Nephron (organoid): ENCODE results near the gene RERE.

Experiments
- H3K27ac Mint-ChIP-seq, 3 experiments: 2 replicates each; pipeline ENCODE4 v1.8.0; 2020; ENCODE audit warnings: mixed read lengths in 3 of 3, mild to moderate bottlenecking in 2 of 3, moderate library complexity in 1 of 3
- H3K27me3 Mint-ChIP-seq: 2 replicates; pipeline ENCODE4 v1.8.0; 2021; ENCODE audit warnings: low read depth, mild to moderate bottlenecking, moderate library complexity, mixed read lengths
- H3K36me3 Mint-ChIP-seq: 2 replicates; pipeline ENCODE4 v1.8.0; 2020; ENCODE audit warnings: low read depth, mixed read lengths
- H3K4me1 Mint-ChIP-seq: 2 replicates; pipeline ENCODE4 v1.8.0; 2020; ENCODE audit warnings: mixed read lengths
- H3K4me3 Mint-ChIP-seq, 3 experiments: 2 replicates each; pipeline ENCODE4 v1.8.0; 2020; ENCODE audit warnings: mild to moderate bottlenecking in 3 of 3, mixed read lengths in 3 of 3, moderate library complexity in 2 of 3
- H3K9me3 Mint-ChIP-seq: 2 replicates; pipeline ENCODE4 v1.8.0; 2020; ENCODE audit warnings: mixed read lengths
- TF ChIP-seq, protein P1 (sequence below), 3 experiments: fragments of 200-600 bp; sonication (generic); IDR thresholded peaks; one replicate each; pipeline ENCODE4 v1.5.0; 2021; ENCODE audit warnings: antibody characterized with exemption in 3 of 3; ENCODE audit not compliant: unreplicated experiment in 3 of 3

RERE gene

DNA sequence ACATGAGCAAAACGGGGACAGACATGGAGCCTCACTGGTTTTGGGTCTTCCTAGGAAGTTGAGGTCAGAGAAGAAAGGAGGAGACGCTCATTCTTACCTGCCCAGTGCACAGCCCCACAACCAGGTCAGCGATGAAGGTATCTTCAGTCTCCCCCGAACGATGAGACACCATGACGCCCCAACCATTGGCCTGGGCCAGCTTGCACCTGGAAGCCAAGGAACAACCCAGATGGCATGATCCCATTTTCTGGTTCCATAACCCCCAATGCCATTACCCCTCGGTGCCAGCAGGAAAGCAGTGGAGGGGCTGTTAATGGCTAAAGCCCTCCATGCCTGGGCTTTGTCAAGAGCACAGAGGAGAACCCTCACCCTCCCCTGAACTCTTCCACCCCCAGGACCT lies 45.7 kb upstream of the RERE start:
- Mint-ChIP-seq H3K4me3 (no peak overlapping the region), H3K9me3 (no peaks in the 10 kb centered on the region), H3K27ac (peak overlapping the region in 2 of 3 experiments; percentile 10 to 13), H3K4me1 (peaks cover 50% of the 10 kb centered on the region), H3K27me3 (no peaks in the 10 kb centered on the region), H3K36me3 (peaks cover 90% of the 10 kb centered on the region)
- TF ChIP-seq, protein P1, sequence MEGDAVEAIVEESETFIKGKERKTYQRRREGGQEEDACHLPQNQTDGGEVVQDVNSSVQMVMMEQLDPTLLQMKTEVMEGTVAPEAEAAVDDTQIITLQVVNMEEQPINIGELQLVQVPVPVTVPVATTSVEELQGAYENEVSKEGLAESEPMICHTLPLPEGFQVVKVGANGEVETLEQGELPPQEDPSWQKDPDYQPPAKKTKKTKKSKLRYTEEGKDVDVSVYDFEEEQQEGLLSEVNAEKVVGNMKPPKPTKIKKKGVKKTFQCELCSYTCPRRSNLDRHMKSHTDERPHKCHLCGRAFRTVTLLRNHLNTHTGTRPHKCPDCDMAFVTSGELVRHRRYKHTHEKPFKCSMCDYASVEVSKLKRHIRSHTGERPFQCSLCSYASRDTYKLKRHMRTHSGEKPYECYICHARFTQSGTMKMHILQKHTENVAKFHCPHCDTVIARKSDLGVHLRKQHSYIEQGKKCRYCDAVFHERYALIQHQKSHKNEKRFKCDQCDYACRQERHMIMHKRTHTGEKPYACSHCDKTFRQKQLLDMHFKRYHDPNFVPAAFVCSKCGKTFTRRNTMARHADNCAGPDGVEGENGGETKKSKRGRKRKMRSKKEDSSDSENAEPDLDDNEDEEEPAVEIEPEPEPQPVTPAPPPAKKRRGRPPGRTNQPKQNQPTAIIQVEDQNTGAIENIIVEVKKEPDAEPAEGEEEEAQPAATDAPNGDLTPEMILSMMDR (IDR thresholded peaks at IDR 0.05; ENCODE audit: unreplicated experiment in 3 of 3) = no peak

DNA sequence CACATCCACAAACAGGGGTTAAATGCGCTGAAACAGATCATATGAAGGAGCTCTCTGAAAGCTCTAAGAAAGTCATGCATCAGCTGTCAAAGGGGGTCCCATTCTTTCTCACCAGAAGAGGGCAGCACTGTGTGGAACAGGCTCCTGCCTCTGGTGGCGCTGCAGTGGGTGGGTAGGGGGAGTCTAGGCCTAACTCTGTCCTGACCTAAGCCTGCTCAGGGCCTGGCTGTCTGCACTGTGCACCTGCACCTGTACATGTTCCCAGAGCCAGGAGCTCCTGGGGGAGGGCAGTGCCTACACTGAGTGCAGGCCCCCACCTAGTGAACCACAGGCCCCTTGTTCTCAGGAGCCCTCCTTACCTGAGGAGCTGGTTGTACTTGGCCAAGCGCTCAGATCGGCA lies 45.1 kb upstream of the RERE start:
- no peak overlapping the region for H3K4me3 Mint-ChIP-seq

DNA sequence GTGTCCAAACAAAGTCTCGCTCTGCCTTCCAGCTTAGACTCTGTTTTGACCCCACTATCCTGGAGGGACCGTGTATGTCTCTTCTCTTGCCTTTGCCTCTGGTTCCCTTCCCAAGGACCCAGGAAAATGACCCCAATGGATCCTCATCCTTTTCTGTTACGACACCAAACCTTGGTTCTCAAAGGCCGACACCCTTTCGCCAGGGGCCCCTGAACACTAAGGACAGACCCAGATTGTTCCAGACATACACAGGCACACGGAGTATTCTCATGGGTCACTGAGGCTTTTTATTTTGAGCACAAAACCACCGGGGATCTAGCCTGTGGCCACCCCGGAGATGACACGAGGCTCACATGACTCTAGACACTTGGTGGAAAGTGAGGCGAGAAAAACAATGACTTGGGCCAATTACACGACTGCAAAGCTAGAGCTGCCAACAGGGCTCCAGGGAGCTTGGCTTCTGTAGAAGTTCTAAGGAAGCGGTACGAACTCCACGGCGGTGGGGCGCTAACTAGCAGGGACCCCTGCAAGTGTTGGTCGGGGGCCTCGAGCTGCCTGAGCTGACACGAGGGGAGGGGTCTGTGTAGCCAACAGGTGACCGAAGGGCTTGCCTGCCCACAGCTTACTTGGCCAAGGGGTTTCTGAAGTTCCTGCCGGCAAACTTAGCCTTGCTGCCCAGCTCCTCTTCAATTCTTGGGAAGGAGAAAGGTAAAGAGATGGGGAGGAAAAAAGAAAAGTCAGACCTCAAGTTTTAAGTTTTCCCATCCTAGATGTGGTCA lies 43.5 kb upstream of the RERE start:
- Mint-ChIP-seq H3K4me3 (no peak overlapping the region), H3K4me1 (peaks cover 41% of the 10 kb centered on the region), H3K27ac (peak overlapping the region in 2 of 3 experiments; percentile 21 to 53), H3K27me3 (no peaks in the 10 kb centered on the region), H3K36me3 (peaks cover 75% of the 10 kb centered on the region), H3K9me3 (no peaks in the 10 kb centered on the region)
- TF ChIP-seq, protein P1 (IDR thresholded peaks at IDR 0.05; ENCODE audit: unreplicated experiment in 3 of 3) = no peak

More for the DNA sequence above, 45.1 kb upstream of the RERE start:
- Mint-ChIP-seq H3K4me1 (peaks cover 48% of the 10 kb centered on the region), H3K36me3 (peaks cover 86% of the 10 kb centered on the region), H3K27me3 (no peaks in the 10 kb centered on the region), H3K27ac (peak overlapping the region in 2 of 3 experiments; percentile 22 to 70), H3K9me3 (no peaks in the 10 kb centered on the region)
- TF ChIP-seq, protein P1 (IDR thresholded peaks at IDR 0.05; ENCODE audit: unreplicated experiment in 3 of 3) = peak; percentile 40 to 55 (median 51)

DNA sequence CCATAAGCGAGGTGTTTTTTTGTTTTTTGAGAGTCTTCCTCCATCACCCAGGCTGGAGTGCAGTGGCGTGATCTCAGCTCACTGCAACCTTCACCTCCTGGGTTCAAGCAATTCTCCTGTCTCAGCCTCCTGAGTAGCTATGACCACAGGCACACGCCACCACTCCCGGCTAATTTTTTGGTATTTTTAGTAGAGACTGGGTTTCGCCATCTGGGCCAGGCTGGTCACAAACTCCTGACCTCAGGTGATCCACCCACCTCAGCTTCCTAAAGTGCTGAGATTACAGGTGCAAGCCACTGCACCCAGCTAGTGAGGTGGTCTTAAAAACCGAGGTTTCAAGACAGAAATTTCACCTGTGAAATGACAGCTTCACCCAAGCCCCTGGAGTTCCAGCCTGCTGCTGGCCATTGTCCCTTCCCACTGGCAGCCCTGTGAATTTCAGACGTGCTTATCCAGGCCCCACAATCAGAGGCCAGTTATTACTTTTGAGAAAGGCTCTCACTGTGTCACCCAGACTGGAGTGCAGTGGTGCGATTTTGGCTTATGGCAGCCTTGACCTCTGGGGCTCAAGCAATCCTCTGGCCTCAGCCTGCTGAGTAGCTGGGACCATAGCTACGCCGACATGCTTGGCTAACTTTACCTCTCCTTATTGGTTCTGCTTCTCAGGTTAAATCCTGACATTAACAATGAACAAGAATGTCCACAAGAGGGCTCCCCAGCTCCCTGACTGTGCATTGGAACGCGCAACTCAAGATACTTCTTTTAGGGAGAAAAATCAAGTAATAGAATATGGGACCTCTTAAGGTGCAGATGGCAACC lies 41.7 kb upstream of the RERE start:
- Mint-ChIP-seq H3K36me3 (peaks cover 58% of the 10 kb centered on the region), H3K27me3 (no peaks in the 10 kb centered on the region), H3K27ac (peak overlapping the region; percentile 88 to 96 (median 94)), H3K9me3 (no peaks in the 10 kb centered on the region), H3K4me1 (peaks cover 34% of the 10 kb centered on the region), H3K4me3 (peak overlapping the region in 1 of 3 experiments; percentile 3)
- TF ChIP-seq, protein P1 (IDR thresholded peaks at IDR 0.05; ENCODE audit: unreplicated experiment in 3 of 3) = peak; percentile 66 to 72 (median 68)

DNA sequence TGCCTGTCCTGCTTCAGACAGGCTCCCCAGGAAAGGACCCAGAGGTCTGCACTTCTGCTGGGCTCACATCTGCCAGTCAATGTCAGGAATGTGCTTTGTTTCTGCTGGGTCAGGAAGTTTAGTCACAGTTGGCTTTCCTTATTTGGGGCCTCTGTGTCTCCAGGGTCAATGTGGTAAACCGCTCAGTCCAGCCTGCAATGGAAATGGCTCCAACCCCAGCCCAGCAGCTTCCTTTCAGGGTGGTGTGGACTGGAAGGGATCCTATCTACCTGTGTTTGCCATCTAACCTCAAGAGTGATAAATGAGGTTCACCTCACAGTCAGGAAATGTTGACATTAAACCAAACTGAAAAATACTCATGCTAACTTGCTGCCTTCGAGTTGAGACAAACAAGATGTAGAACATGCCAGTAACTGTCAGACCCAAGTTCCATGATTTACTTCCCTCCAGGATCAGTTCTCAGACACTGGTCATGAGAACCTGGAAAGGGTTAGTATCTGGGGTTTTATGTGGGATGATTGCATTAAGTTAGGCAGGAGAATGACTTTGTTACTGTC lies 40.8 kb upstream of the RERE start:
- no peaks in the 10 kb centered on the region for H3K27me3 Mint-ChIP-seq

More for the DNA sequence above, 40.8 kb upstream of the RERE start:
- Mint-ChIP-seq H3K4me1 (peaks cover 31% of the 10 kb centered on the region), H3K9me3 (no peaks in the 10 kb centered on the region), H3K36me3 (peaks cover 49% of the 10 kb centered on the region), H3K27ac (peak overlapping the region; percentile 84 to 96 (median 86)), H3K4me3 (no peak overlapping the region)
- TF ChIP-seq, protein P1 (IDR thresholded peaks at IDR 0.05; ENCODE audit: unreplicated experiment in 3 of 3) = no peak
